Astrocyte of the spinal cord (primary cell): ENCODE measurements around the gene EMC8.

Experiments
- DNase-seq: peaks from one replicate; pipeline ENCODE4 v3.0.0; 2011; ENCODE audit warnings: low read depth, low spot score
- H3K4me3 ChIP-seq: 2 replicates; pipeline ENCODE4 v1.5.1; 2011; ENCODE audit warnings: low read depth, mild to moderate bottlenecking, low read length, moderate library complexity
- in situ Hi-C: cut with HindIII; loops from 2 replicates; pipeline ENCODE4 v1.10.0; 2017; ENCODE audit warnings: low sequenced_read_pairs
- TF ChIP-seq, protein P1 (sequence below): IDR thresholded peaks from 2 replicates; pipeline ENCODE4 v1.5.1; 2012; ENCODE audit warnings: low read depth, mild to moderate bottlenecking, low read length, inconsistent platforms

The EMC8 gene

DNA sequence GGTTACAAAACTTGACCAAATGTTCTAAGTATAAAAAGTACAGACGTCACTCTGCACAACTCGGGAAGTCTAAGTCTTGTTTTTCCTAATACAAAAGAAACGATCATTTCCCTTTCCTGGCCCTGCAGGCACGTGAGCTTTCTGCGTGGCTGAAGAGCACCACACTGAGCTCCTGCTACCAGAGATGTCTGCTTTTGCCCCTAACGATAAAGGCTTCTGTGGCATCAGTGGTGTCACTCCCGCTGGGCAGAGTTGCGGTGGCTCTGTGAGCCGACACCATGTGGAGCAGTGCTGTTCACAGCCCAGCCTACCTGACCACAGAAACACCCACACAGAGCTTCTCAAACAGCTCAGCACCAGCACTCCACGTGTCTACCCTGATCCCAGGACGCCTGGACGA lies 20.5 kb downstream of the EMC8 start:
- TF ChIP-seq, protein P1, sequence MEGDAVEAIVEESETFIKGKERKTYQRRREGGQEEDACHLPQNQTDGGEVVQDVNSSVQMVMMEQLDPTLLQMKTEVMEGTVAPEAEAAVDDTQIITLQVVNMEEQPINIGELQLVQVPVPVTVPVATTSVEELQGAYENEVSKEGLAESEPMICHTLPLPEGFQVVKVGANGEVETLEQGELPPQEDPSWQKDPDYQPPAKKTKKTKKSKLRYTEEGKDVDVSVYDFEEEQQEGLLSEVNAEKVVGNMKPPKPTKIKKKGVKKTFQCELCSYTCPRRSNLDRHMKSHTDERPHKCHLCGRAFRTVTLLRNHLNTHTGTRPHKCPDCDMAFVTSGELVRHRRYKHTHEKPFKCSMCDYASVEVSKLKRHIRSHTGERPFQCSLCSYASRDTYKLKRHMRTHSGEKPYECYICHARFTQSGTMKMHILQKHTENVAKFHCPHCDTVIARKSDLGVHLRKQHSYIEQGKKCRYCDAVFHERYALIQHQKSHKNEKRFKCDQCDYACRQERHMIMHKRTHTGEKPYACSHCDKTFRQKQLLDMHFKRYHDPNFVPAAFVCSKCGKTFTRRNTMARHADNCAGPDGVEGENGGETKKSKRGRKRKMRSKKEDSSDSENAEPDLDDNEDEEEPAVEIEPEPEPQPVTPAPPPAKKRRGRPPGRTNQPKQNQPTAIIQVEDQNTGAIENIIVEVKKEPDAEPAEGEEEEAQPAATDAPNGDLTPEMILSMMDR: no peak
- no peak overlapping the region for H3K4me3 ChIP-seq
- no peak for DNase-seq
- in situ Hi-C loops: no loop called here

GRCh38 chr16:85777583-85778310 lies 21.6 kb downstream of the EMC8 start:
- no peak for DNase-seq
- TF ChIP-seq, protein P1: no peak
- in situ Hi-C loops: no loop called here
- no peak overlapping the region for H3K4me3 ChIP-seq

- no peak for DNase-seq
- in situ Hi-C loops: no loop called here
- TF ChIP-seq, protein P1: no peak
- H3K4me3 ChIP-seq: no peak overlapping the region
Measured at GRCh38 chr16:85774811-85775210, 24.5 kb downstream of the EMC8 start.

DNA sequence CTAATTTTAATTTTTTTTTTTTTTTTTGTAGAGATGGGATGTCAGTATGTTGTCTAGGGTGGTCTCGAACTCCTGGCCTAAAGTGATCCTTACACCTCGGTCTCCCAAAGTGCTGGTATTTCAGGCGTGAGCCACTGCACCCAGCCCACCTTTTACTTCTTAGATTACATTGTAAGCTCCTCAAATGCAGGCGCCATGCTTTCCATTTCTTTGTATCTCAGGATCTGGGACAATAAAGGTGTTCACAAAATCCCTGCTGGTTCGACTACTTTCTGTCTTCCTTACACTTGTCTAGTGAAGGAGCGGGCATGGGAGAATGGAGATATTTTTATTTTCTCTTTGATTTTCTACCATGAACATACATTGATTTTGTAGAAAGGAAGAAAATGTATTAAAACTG lies 25.2 kb downstream of the EMC8 start:
- H3K4me3 ChIP-seq: no peak overlapping the region
- DNase-seq: no peak
- TF ChIP-seq, protein P1: no peak
- in situ Hi-C loops: no loop called here

DNA sequence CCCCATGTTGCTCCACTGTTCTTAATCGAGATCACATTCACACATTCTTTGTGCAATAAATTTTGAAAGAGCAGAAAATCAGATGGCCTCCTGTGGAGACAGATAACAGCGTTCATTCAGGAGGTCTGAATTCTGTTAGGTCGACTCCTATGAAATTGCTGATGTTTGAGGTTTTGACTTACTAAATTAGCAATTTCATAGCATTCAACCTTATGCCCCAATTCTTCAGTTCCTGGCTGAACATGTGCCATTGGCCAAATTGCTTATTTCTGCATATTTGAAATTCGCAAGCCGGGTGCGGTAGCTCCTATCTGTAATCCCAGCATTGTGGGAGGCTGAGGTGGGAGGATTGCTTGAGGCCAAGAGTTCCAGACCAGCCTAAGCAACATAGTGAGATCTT lies 26.3 kb downstream of the EMC8 start:
- no peak overlapping the region for H3K4me3 ChIP-seq
- no peak for DNase-seq
- TF ChIP-seq, protein P1: no peak
- in situ Hi-C loops: no loop called here

- DNase-seq: no peak
- TF ChIP-seq, protein P1: no peak
- in situ Hi-C loops: no loop called here
- H3K4me3 ChIP-seq: no peak overlapping the region
Measured at GRCh38 chr16:85770741-85771140, 28.6 kb downstream of the EMC8 start.

- DNase-seq: no peak
- no peak overlapping the region for H3K4me3 ChIP-seq
- in situ Hi-C loops: no loop called here
- TF ChIP-seq, protein P1: no peak
Measured at GRCh38 chr16:85768199-85768598, 31.1 kb downstream of the EMC8 start.
